ENCODE results near the gene STAP1.
A peak's percentile ranks its signal among the peaks of the same experiment; 100 is the strongest.
"Not testable (repeated sequence)": the region's sequence is repeated elsewhere in the genome, so short reads cannot be mapped to it uniquely, and the experiment has no call there.

The STAP1 gene

GRCh38 chr4:67539830-67540229 is 18.7 kb upstream of the STAP1 start:
- H3K36me3 ChIP-seq (ENCODE audit: insufficient read depth, low read length): peaks cover 47% of the 10 kb centered on the region

GRCh38 chr4:67542076-67542475 is 16.5 kb upstream of the STAP1 start:
- H3K4me2 ChIP-seq (ENCODE audit: low read length): no peak overlapping the region
- no peak overlapping the region for H3K9ac ChIP-seq (ENCODE audit: low read depth, low read length)
- H3K4me3 ChIP-seq (ENCODE audit: low read length): no peak overlapping the region
- no peaks in the 10 kb centered on the region for H3K9me3 ChIP-seq (replicated peaks; ENCODE audit: low read length)
- peaks cover 47% of the 10 kb centered on the region for H3K36me3 ChIP-seq (ENCODE audit: insufficient read depth, low read length)
- no peaks in the 10 kb centered on the region for H3K27me3 ChIP-seq (ENCODE audit: control insufficient read depth, insufficient read depth, low read length)
- peaks cover 16% of the 10 kb centered on the region for H3K4me1 ChIP-seq (ENCODE audit: control insufficient read depth, insufficient read depth, low read length)

More at GRCh38 chr4:67539830-67540229, 18.7 kb upstream of the STAP1 start:
- H3K4me1 ChIP-seq (ENCODE audit: control insufficient read depth, insufficient read depth, low read length): peaks cover 5% of the 10 kb centered on the region
- no peaks in the 10 kb centered on the region for H3K27me3 ChIP-seq (ENCODE audit: control insufficient read depth, insufficient read depth, low read length)
- no peak overlapping the region for H3K4me3 ChIP-seq (ENCODE audit: low read length)
- no peaks in the 10 kb centered on the region for H3K9me3 ChIP-seq (replicated peaks; ENCODE audit: low read length)
- H3K9ac ChIP-seq (ENCODE audit: low read depth, low read length): no peak overlapping the region
- H3K4me2 ChIP-seq (ENCODE audit: low read length): no peak overlapping the region

DNA sequence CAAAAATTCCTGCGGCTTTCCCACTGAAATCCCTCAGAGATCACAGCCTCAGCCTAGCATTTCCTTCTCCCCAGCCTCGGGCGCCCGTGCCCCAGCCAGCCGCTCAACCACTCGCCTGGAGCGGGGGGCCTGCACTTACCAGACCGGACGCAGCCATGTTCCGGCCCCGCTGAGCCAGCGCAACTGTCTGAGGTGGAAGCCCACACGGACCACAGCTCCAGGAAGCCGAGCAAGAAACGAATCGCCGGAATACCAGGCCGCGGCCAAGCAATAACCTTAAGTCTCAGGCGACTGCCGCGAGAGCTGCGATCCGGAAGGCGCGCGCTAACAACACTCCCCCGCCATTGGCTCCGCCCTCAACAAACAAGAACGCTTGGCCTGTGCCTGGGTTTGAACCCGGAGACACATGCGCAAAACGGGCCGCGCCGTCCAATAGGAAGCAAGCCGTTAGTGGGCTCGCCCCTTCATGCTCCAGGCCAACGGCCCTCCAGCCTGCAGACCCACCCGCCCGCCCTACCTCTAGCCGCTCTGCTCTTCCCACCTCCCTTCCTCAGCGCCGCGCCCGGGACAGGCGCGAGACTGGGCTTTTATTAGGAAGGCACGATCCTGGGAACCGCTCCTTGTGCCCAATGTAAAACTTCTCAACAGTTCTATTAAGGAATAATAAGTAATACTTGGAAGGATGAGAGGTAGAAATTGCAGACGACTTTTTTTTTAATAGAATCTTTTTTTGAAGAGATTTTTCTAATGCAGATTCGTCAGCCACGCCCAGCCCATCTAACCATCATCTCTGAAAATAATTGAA is 13.1 kb upstream of the STAP1 start, which contains the start of gene CENPC:
Gene CENPC (minus strand): TSS at position 305 of the 805 bp plus-strand sequence. CDS start 148 bp downstream, at position 157.
- no peaks in the 10 kb centered on the region for H3K9me3 ChIP-seq (replicated peaks; ENCODE audit: low read length)
- H3K27me3 ChIP-seq (ENCODE audit: control insufficient read depth, insufficient read depth, low read length): no peaks in the 10 kb centered on the region
- H3K4me3 ChIP-seq (ENCODE audit: low read length): peak within 1 kb of the TSS; percentile 89
- H3K4me2 ChIP-seq (ENCODE audit: low read length): peak within 1 kb of the TSS; percentile 78
- H3K4me1 ChIP-seq (ENCODE audit: control insufficient read depth, insufficient read depth, low read length): peaks cover 20% of the 10 kb centered on the region
- peaks cover 17% of the 10 kb centered on the region for H3K36me3 ChIP-seq (ENCODE audit: insufficient read depth, low read length)
- peak within 1 kb of the TSS; percentile 98 for H3K9ac ChIP-seq (ENCODE audit: low read depth, low read length)

- peak overlapping the region; percentile 78 for H3K4me2 ChIP-seq (ENCODE audit: low read length)
- peaks cover 20% of the 10 kb centered on the region for H3K4me1 ChIP-seq (ENCODE audit: control insufficient read depth, insufficient read depth, low read length)
- H3K4me3 ChIP-seq (ENCODE audit: low read length): peak overlapping the region; percentile 68
- H3K36me3 ChIP-seq (ENCODE audit: insufficient read depth, low read length): peaks cover 17% of the 10 kb centered on the region
- H3K27me3 ChIP-seq (ENCODE audit: control insufficient read depth, insufficient read depth, low read length): no peaks in the 10 kb centered on the region
- no peaks in the 10 kb centered on the region for H3K9me3 ChIP-seq (replicated peaks; ENCODE audit: low read length)
- peak overlapping the region; percentile 77 for H3K9ac ChIP-seq (ENCODE audit: low read depth, low read length)
Measured at GRCh38 chr4:67546004-67546356, 12.5 kb upstream of the STAP1 start.

GRCh38 chr4:67546971-67547370 is 11.6 kb upstream of the STAP1 start:
- no peaks in the 10 kb centered on the region for H3K27me3 ChIP-seq (ENCODE audit: control insufficient read depth, insufficient read depth, low read length)
- H3K9me3 ChIP-seq (replicated peaks; ENCODE audit: low read length): no peaks in the 10 kb centered on the region
- peaks cover 11% of the 10 kb centered on the region for H3K36me3 ChIP-seq (ENCODE audit: insufficient read depth, low read length)
- peak overlapping the region; percentile 29 for H3K4me2 ChIP-seq (ENCODE audit: low read length)
- peaks cover 20% of the 10 kb centered on the region for H3K4me1 ChIP-seq (ENCODE audit: control insufficient read depth, insufficient read depth, low read length)
- H3K9ac ChIP-seq (ENCODE audit: low read depth, low read length): no peak overlapping the region
- H3K4me3 ChIP-seq (ENCODE audit: low read length): no peak overlapping the region

DNA sequence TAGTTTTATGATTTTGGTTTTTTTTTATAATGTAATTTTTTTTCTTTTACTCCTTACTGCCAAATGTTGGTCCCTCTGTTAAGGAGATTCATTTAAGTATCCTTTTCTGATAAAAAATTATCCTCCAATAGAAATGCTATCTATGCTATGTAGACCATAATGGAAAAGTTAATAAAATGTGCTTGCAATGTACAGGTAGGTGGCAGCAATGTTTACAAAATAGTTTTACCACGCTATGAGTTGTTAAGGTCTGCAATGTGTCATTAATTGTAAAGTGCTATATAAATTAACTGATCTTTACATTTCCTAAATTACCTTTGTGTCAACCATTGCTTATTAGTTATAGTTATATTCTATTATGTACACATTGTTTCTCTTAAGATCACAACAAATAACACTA is 9.4 kb upstream of the STAP1 start:
- Histone ChIP-seq H3K9ac (ENCODE audit: low read depth, low read length) (no peak overlapping the region), H3K4me2 (ENCODE audit: low read length) (no peak overlapping the region), H3K4me3 (ENCODE audit: low read length) (no peak overlapping the region), H3K4me1 (ENCODE audit: control insufficient read depth, insufficient read depth, low read length) (peaks cover 15% of the 10 kb centered on the region), H3K36me3 (ENCODE audit: insufficient read depth, low read length) (no peaks in the 10 kb centered on the region), H3K27me3 (ENCODE audit: control insufficient read depth, insufficient read depth, low read length) (no peaks in the 10 kb centered on the region), H3K9me3 (replicated peaks; ENCODE audit: low read length) (no peaks in the 10 kb centered on the region)

DNA sequence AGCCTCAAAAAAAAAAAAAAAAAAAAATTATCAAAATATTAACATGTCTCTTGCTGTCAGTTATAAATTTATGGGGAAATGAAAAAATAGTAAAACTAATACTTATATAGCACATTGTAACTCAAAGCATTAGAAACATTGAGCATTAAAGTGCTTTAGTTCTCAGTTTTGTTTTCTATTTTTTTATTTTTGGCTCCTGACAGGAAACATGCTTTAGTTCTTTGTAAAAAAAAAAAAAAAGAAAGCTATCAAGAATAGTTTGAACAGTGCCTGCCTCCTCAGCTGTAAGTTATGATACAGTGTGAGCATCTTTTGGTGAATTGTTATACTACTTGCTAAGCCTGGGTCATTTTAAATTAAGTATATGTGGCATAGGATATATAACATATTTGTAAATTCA is 8.1 kb upstream of the STAP1 start:
- Histone ChIP-seq H3K4me3 (ENCODE audit: low read length) (no peak overlapping the region), H3K4me1 (ENCODE audit: control insufficient read depth, insufficient read depth, low read length) (peaks cover 15% of the 10 kb centered on the region), H3K9ac (ENCODE audit: low read depth, low read length) (no peak overlapping the region), H3K9me3 (replicated peaks; ENCODE audit: low read length) (no peaks in the 10 kb centered on the region), H3K4me2 (ENCODE audit: low read length) (no peak overlapping the region), H3K27me3 (ENCODE audit: control insufficient read depth, insufficient read depth, low read length) (no peaks in the 10 kb centered on the region), H3K36me3 (ENCODE audit: insufficient read depth, low read length) (no peaks in the 10 kb centered on the region)

- no peaks in the 10 kb centered on the region for H3K36me3 ChIP-seq (ENCODE audit: insufficient read depth, low read length)
- no peak overlapping the region for H3K4me2 ChIP-seq (ENCODE audit: low read length)
- no peak overlapping the region for H3K9ac ChIP-seq (ENCODE audit: low read depth, low read length)
- H3K27me3 ChIP-seq (ENCODE audit: control insufficient read depth, insufficient read depth, low read length): no peaks in the 10 kb centered on the region
- peaks cover 14% of the 10 kb centered on the region for H3K4me1 ChIP-seq (ENCODE audit: control insufficient read depth, insufficient read depth, low read length)
- no peak overlapping the region for H3K4me3 ChIP-seq (ENCODE audit: low read length)
- no peaks in the 10 kb centered on the region for H3K9me3 ChIP-seq (replicated peaks; ENCODE audit: low read length)
Measured at GRCh38 chr4:67550857-67551256, 7.7 kb upstream of the STAP1 start.

GRCh38 chr4:67552146-67552792 is 6.3 kb upstream of the STAP1 start:
- not testable (repeated sequence) for H3K4me3 ChIP-seq (ENCODE audit: low read length); H3K9me3 ChIP-seq (replicated peaks; ENCODE audit: low read length); H3K4me2 ChIP-seq (ENCODE audit: low read length); H3K36me3 ChIP-seq (ENCODE audit: insufficient read depth, low read length); H3K27me3 ChIP-seq (ENCODE audit: control insufficient read depth, insufficient read depth, low read length); H3K4me1 ChIP-seq (ENCODE audit: control insufficient read depth, insufficient read depth, low read length); H3K9ac ChIP-seq (ENCODE audit: low read depth, low read length)

DNA sequence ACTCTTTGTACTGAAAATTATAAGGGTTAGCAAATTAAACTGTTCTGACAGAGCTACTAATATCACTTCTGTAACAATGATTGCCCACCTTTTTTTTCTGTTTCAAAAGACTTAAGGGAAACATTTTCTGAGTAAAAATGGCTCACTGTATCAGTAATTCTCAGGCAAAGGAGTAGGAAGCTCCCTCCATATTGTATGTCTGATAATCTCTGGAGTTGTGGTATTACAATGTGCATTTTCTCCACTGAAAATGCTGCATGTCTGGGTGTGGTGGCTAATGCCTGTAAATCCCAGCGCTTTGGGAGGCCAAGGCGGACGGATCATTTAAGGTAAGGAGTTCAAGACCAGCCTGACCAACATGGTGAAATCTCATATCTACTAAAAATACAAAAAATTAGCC is 4.4 kb upstream of the STAP1 start:
- no peak overlapping the region for H3K9ac ChIP-seq (ENCODE audit: low read depth, low read length)
- no peaks in the 10 kb centered on the region for H3K27me3 ChIP-seq (ENCODE audit: control insufficient read depth, insufficient read depth, low read length)
- no peaks in the 10 kb centered on the region for H3K36me3 ChIP-seq (ENCODE audit: insufficient read depth, low read length)
- no peaks in the 10 kb centered on the region for H3K9me3 ChIP-seq (replicated peaks; ENCODE audit: low read length)
- H3K4me1 ChIP-seq (ENCODE audit: control insufficient read depth, insufficient read depth, low read length): no peaks in the 10 kb centered on the region
- H3K4me2 ChIP-seq (ENCODE audit: low read length): no peak overlapping the region
- no peak overlapping the region for H3K4me3 ChIP-seq (ENCODE audit: low read length)

- H3K27me3 ChIP-seq (ENCODE audit: control insufficient read depth, insufficient read depth, low read length): no peaks in the 10 kb centered on the region
- H3K4me3 ChIP-seq (ENCODE audit: low read length): no peak overlapping the region
- no peak overlapping the region for H3K4me2 ChIP-seq (ENCODE audit: low read length)
- H3K4me1 ChIP-seq (ENCODE audit: control insufficient read depth, insufficient read depth, low read length): no peaks in the 10 kb centered on the region
- no peak overlapping the region for H3K9ac ChIP-seq (ENCODE audit: low read depth, low read length)
- H3K36me3 ChIP-seq (ENCODE audit: insufficient read depth, low read length): no peaks in the 10 kb centered on the region
- no peaks in the 10 kb centered on the region for H3K9me3 ChIP-seq (replicated peaks; ENCODE audit: low read length)
Measured at GRCh38 chr4:67555447-67555846, 3.1 kb upstream of the STAP1 start.

- Histone ChIP-seq H3K4me3 (ENCODE audit: low read length) (no peak overlapping the region), H3K4me1 (ENCODE audit: control insufficient read depth, insufficient read depth, low read length) (no peaks in the 10 kb centered on the region), H3K27me3 (ENCODE audit: control insufficient read depth, insufficient read depth, low read length) (no peaks in the 10 kb centered on the region), H3K9ac (ENCODE audit: low read depth, low read length) (no peak overlapping the region), H3K4me2 (ENCODE audit: low read length) (no peak overlapping the region), H3K36me3 (ENCODE audit: insufficient read depth, low read length) (no peaks in the 10 kb centered on the region), H3K9me3 (replicated peaks; ENCODE audit: low read length) (no peaks in the 10 kb centered on the region)
Measured at GRCh38 chr4:67556436-67556835, 2.1 kb upstream of the STAP1 start.

Data from skeletal muscle satellite cell (primary cell).